ENCODE data around the gene ZBTB17.

The ZBTB17 gene

GRCh38 chr1:15959827-15960446 is 16.0 kb downstream of the ZBTB17 start:
- DNase-seq: no peak

- DNase-seq: no peak
These were observed 16.5 kb downstream of the ZBTB17 start for GRCh38 chr1:15959424-15959823.

- DNase-seq: no peak
These were observed 17.1 kb downstream of the ZBTB17 start for GRCh38 chr1:15958793-15959192.

GRCh38 chr1:15958111-15958510 is 17.8 kb downstream of the ZBTB17 start:
- DNase-seq: no peak

- DNase-seq: no peak
These were observed 18.4 kb downstream of the ZBTB17 start for GRCh38 chr1:15957221-15958095.

GRCh38 chr1:15956150-15956549 is 19.8 kb downstream of the ZBTB17 start:
- peak in 1 of 2 donors; percentile 75 for DNase-seq

- no peak for DNase-seq
These were observed 20.3 kb downstream of the ZBTB17 start for GRCh38 chr1:15955552-15955951.

- DNase-seq: no peak
These were observed 21.6 kb downstream of the ZBTB17 start for GRCh38 chr1:15954316-15954715.

- DNase-seq: no peak
These were observed 22.1 kb downstream of the ZBTB17 start for GRCh38 chr1:15953791-15954241.

GRCh38 chr1:15953294-15953771 is 22.6 kb downstream of the ZBTB17 start:
- DNase-seq: no peak

- peak; percentile 26 to 97 for DNase-seq
These were observed 23.3 kb downstream of the ZBTB17 start for GRCh38 chr1:15952317-15953258.

- DNase-seq: no peak
These were observed 24.4 kb downstream of the ZBTB17 start for GRCh38 chr1:15951341-15952153.

GRCh38 chr1:15950763-15951295 is 25.1 kb downstream of the ZBTB17 start:
- DNase-seq: peak in 1 of 2 donors; percentile 15

GRCh38 chr1:15950302-15950701 is 25.6 kb downstream of the ZBTB17 start:
- no peak for DNase-seq

- DNase-seq: peak; percentile 55 to 84
These were observed 26.3 kb downstream of the ZBTB17 start for GRCh38 chr1:15949453-15950245.

- no peak for DNase-seq
These were observed 27.1 kb downstream of the ZBTB17 start for GRCh38 chr1:15948595-15949452.

GRCh38 chr1:15948091-15948591 is 27.8 kb downstream of the ZBTB17 start:
- DNase-seq: no peak

- no peak for DNase-seq
These were observed 28.4 kb downstream of the ZBTB17 start for GRCh38 chr1:15947382-15948090.
